Measurements from ENCODE around the gene GAGE13.
"Not testable (repeated sequence)": the region's sequence is repeated elsewhere in the genome, so short reads cannot be mapped to it uniquely, and the experiment has no call there.

Gene GAGE13

DNA sequence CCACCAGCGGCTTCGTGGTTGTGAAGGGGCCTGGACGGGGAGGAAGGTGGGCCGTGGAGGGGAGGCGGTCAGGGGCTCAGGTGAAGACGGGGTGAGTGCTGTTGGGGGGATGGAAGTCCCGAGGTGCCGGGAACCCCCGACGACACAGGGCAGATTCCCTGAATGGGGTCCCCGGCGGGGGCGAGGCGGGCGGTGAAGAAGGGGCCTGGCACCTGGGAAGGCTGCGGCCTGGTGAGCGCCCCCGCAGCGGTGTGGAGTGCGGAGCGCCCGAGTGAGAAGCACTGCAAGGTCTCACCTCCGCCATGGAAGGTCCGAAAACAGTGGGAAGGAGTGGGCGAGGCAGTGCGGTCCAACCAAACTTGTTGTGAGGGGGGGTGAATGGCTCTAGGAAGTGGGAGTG, 459 bp downstream of the GAGE13 start:
- DNase-seq (ENCODE audit: low spot score) = not testable (repeated sequence)

DNA sequence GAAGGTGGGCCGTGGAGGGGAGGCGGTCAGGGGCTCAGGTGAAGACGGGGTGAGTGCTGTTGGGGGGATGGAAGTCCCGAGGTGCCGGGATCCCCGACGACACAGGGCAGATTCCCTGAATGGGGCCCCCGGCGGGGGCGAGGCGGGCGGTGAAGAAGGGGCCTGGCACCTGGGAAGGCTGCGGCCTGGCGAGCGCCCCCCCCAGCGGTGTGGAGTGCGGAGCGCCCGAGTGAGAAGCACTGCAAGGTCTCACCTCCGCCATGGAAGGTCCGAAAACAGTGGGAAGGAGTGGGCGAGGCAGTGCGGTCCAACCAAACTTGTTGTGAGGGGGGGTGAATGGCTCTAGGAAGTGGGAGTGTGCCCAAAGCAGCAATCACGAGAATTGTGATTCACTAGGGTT, 10.1 kb downstream of the GAGE13 start:
- DNase-seq (ENCODE audit: low spot score) = not testable (repeated sequence)

DNA sequence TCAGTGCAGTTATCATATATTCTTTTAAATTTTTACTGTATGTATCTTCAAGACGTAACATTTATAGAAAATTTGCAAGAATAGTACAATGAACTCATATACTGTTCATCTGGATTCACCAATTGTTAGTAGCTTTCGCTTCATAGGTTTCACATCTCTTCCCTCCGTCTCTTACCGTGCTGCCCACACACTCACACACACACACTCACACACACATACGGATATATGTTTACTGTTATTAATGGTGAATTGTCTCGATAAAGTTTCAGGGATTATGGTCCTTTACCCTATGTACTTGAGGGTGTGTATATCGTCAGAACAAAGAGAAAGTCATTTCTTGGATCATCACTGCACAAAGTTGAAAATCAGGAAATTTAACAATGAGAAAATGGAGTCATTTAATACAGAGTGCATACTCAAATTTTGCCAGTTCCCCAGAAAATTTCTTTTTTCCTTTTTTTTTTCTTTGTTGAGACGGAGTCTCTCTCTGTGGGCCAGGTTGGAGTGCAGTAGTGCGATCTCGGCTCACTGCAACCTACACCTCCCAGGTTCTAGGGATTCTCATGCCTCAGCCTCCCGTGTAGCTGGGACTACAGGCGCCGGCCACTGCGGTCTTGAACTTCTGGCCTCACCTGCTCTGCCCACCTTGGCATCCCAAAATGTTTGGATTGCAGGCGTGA, 13.3 kb downstream of the GAGE13 start:
- DNase-seq (ENCODE audit: low spot score) = not testable (repeated sequence)

DNA sequence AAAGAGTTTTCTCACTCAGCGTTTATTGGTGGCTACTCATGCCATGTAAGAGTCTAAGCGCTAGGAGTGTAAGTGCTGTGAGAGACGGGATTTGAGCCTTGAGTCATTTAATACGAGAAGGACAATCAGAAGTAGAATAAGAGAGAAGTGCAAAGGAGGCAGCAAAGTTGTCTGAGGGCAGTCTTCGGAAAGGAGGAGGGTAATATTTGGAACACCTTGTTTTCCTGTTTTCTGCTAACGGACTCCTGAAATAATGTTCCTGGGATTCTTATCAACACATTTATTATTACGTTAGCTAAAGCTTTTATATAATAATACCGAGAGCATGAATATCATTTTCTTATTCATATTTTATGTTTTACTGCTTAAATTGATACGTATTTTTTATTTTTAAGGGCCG, 14.0 kb downstream of the GAGE13 start:
- not testable (repeated sequence) for DNase-seq (ENCODE audit: low spot score)

DNA sequence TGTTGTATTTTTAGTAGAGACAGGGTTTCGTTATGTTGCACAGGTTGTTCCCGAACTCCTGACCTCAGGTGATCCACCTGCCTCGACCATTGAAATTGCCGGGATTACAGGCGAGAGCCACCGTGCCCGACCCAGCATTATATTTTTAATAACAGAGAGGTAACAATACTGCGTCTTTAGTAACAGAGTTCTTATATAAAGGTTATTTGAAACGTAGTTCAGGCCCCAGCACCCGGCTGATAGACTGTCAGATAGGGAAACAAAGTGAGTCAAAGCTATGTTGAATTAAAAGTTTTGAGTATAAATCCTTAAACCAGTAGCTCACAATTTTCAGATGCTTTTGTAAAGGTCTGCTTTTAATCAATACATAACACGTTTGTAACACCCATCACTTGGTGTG, 14.8 kb downstream of the GAGE13 start:
- DNase-seq (ENCODE audit: low spot score) = not testable (repeated sequence)

All from ecto neural progenitor cell (in vitro differentiated cells).